HepG2 (cell line): ENCODE results near the gene IGLL1. TPM values are rescaled to one million over a fixed set of nuclear protein-coding genes. Genes with fewer than 3 reads are reported as not detected.

Source experiments
- ARID4A ChIP-seq: sonication (generic); formaldehyde crosslinking; IDR thresholded peaks from 2 replicates; pipeline ENCODE4 v1.5.0; 2020; ENCODE audit warnings: mild to moderate bottlenecking, missing genetic modification reagents, borderline replicate concordance
- ELF1 ChIP-seq: sonication (generic); formaldehyde crosslinking; IDR thresholded peaks from 2 replicates; pipeline ENCODE4 v1.4.0; 2020; ENCODE audit warnings: missing genetic modification reagents
- HOXA7 ChIP-seq: sonication (generic); formaldehyde crosslinking; IDR thresholded peaks from 2 replicates; pipeline ENCODE4 v1.8.1; 2022; ENCODE audit warnings: mild to moderate bottlenecking, missing genetic modification reagents, moderate library complexity
- MEIS2 ChIP-seq: sonication (generic); formaldehyde crosslinking; IDR thresholded peaks from 2 replicates; pipeline ENCODE4 v1.9.0; 2021; ENCODE audit warnings: mild to moderate bottlenecking, missing genetic modification reagents
- PHB2 ChIP-seq: fragments of 450-650 bp; IDR thresholded peaks from 2 replicates; pipeline ENCODE4 v1.6.1; 2018; ENCODE audit not compliant: partially characterized antibody
- RFX1 ChIP-seq: fragments of 450-650 bp; IDR thresholded peaks from 2 replicates; pipeline ENCODE4 v1.6.1; 2017
- ZBTB4 ChIP-seq: sonication (generic); formaldehyde crosslinking; IDR thresholded peaks from 2 replicates; pipeline ENCODE4 v1.4.0; 2020; ENCODE audit warnings: missing genetic modification reagents, mild to moderate bottlenecking, borderline replicate concordance
- ZFP37 ChIP-seq: sonication (generic); formaldehyde crosslinking; IDR thresholded peaks from 2 replicates; pipeline ENCODE4 v1.4.0; 2020; ENCODE audit warnings: missing genetic modification reagents, borderline replicate concordance
- polyA plus RNA-seq, 8 experiments: library from polyadenylated mRNA; depleted of rRNA in 3 of 8; stranded (reverse) in 7 of 8; unstranded in 1 of 8; fragments of >200 nt; fragmentation: Illumina TruSeq in 4 of 8; extraction: Trizol in 4 of 8; gene quantifications; 2 replicates each; pipeline versions ENCODE4 v1.2.1 to v1.2.3, GENCODE V29; 2011 to 2016; ENCODE audit warnings: low read depth in 4 of 8, missing spikeins in 1 of 8, mixed read lengths in 1 of 8; ENCODE audit not compliant: insufficient read depth in 1 of 8
- total RNA-seq, 5 experiments: library from RNA; depleted of rRNA; stranded (reverse); fragments of >200 nt; fragmentation: Illumina TruSeq; extraction: Trizol; gene quantifications; 2 replicates each; pipeline ENCODE4 v1.2.3, GENCODE V29; 2016; ENCODE audit warnings: low read depth in 1 of 5
- TF ChIP-seq, protein P1 (sequence below): sonication (generic); formaldehyde crosslinking; IDR thresholded peaks from 2 replicates; pipeline ENCODE4 v1.4.0; 2020; ENCODE audit warnings: mild to moderate bottlenecking, missing genetic modification reagents

IGLL1 gene
- total and polyA plus RNA-seq, 2 of the 13 experiments (the other 11 are each of a cell fraction or from before 2014, with no cell fraction given): not detected

GRCh38 chr22:23534851-23535717, 45.0 kb downstream of the IGLL1 start (continued):
- TF ChIP-seq ELF1 (CRISPR knock-in tag): no peak
- no peak for TF ChIP-seq RFX1
- TF ChIP-seq, protein P1, sequence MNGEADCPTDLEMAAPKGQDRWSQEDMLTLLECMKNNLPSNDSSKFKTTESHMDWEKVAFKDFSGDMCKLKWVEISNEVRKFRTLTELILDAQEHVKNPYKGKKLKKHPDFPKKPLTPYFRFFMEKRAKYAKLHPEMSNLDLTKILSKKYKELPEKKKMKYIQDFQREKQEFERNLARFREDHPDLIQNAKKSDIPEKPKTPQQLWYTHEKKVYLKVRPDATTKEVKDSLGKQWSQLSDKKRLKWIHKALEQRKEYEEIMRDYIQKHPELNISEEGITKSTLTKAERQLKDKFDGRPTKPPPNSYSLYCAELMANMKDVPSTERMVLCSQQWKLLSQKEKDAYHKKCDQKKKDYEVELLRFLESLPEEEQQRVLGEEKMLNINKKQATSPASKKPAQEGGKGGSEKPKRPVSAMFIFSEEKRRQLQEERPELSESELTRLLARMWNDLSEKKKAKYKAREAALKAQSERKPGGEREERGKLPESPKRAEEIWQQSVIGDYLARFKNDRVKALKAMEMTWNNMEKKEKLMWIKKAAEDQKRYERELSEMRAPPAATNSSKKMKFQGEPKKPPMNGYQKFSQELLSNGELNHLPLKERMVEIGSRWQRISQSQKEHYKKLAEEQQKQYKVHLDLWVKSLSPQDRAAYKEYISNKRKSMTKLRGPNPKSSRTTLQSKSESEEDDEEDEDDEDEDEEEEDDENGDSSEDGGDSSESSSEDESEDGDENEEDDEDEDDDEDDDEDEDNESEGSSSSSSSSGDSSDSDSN (CRISPR knock-in tag): 0 out of 2 replicates have a peak, but pooled peaks have one; percentile 19
- no peak for TF ChIP-seq PHB2
- TF ChIP-seq MEIS2: 0 out of 2 replicates have a peak, but pooled peaks have one; percentile 39
- 0 out of 2 replicates have a peak, but pooled peaks have one; percentile 18 for TF ChIP-seq ZFP37
- peak; percentile 59; the same call in 1 of the 2 replicates for TF ChIP-seq ZBTB4 (CRISPR knock-in tag)
- TF ChIP-seq HOXA7 (CRISPR knock-in tag): no peak
- TF ChIP-seq ARID4A (CRISPR knock-in tag): 0 out of 2 replicates have a peak, but pooled peaks have one; percentile 1
